ENCODE measurements around the gene KDM2A. TPM values are rescaled to one million over a fixed set of nuclear protein-coding genes. Genes with fewer than 3 reads are reported as not detected.
A peak's percentile ranks its signal among the peaks of the same experiment; 100 is the strongest.

Gene KDM2A
- total RNA-seq, 1 donor from 2014 or later = 70.4 TPM

- H3K9me3 Mint-ChIP-seq (ENCODE audit: unreplicated experiment) = no peaks in the 10 kb centered on the region
- Histone ChIP-seq H3K4me1 (ENCODE audit: insufficient read depth, low read length) (peaks cover 11% of the 10 kb centered on the region), H3K9ac (ENCODE audit: low read length) (no peak overlapping the region), H3K36me3 (ENCODE audit: insufficient read depth, low read length) (peaks cover 62% of the 10 kb centered on the region), H3K27ac (ENCODE audit: low read depth, low read length) (no peak overlapping the region), H3K79me2 (ENCODE audit: insufficient read depth, low read length) (peaks cover 85% of the 10 kb centered on the region), H4K20me1 (ENCODE audit: insufficient read depth, low read length) (peaks cover 92% of the 10 kb centered on the region), H3K27me3 (ENCODE audit: insufficient read depth, low read length) (no peaks in the 10 kb centered on the region), H3K4me3 (ENCODE audit: insufficient read depth, low read depth, low read length) (no peak overlapping the region), H3K4me2 (ENCODE audit: low read length) (no peak overlapping the region), H2AFZ (ENCODE audit: low read depth, low read length) (no peak overlapping the region), H3K9me3 (ENCODE audit: insufficient read depth, low read depth, low read length) (no peaks in the 10 kb centered on the region)
- TF ChIP-seq EZH2 (IDR thresholded peaks at IDR 0.05; ENCODE audit: insufficient read depth, low read length) = no peak
- TF ChIP-seq CTCF (IDR thresholded peaks at IDR 0.05; ENCODE audit: insufficient read depth, low read depth, low read length) = no peak
- no peak for FAIRE-seq
- no peak overlapping the region for H3K4me3 Mint-ChIP-seq (ENCODE audit: unreplicated experiment)
- no peak overlapping the region for H3K27ac Mint-ChIP-seq (ENCODE audit: unreplicated experiment)
- DNase-seq (ENCODE audit: low read depth) = no peak
- H3K27me3 Mint-ChIP-seq (ENCODE audit: low read depth, unreplicated experiment) = no peaks in the 10 kb centered on the region
- peaks cover 35% of the 10 kb centered on the region for H3K4me1 Mint-ChIP-seq (ENCODE audit: low read depth, unreplicated experiment)
- peaks cover 34% of the 10 kb centered on the region for H3K36me3 Mint-ChIP-seq (ENCODE audit: low read depth, unreplicated experiment)
These were observed 126.0 kb downstream of the KDM2A start for GRCh38 chr11:67245046-67245445.

GRCh38 chr11:67247946-67248550 is 129.0 kb downstream of the KDM2A start:
- no peaks in the 10 kb centered on the region for H3K27me3 Mint-ChIP-seq (ENCODE audit: low read depth, unreplicated experiment)
- H3K4me1 Mint-ChIP-seq (ENCODE audit: low read depth, unreplicated experiment) = peaks cover 25% of the 10 kb centered on the region
- peaks cover 93% of the 10 kb centered on the region for H4K20me1 ChIP-seq (ENCODE audit: insufficient read depth, low read length)
- no peaks in the 10 kb centered on the region for H3K9me3 ChIP-seq (ENCODE audit: insufficient read depth, low read depth, low read length)
- H3K27me3 ChIP-seq (ENCODE audit: insufficient read depth, low read length) = no peaks in the 10 kb centered on the region
- no peak for DNase-seq (ENCODE audit: low read depth)
- TF ChIP-seq CTCF (IDR thresholded peaks at IDR 0.05; ENCODE audit: insufficient read depth, low read depth, low read length) (no peak), EZH2 (IDR thresholded peaks at IDR 0.05; ENCODE audit: insufficient read depth, low read length) (no peak)
- no peak overlapping the region for H3K4me3 Mint-ChIP-seq (ENCODE audit: unreplicated experiment)
- no peak overlapping the region for H3K27ac Mint-ChIP-seq (ENCODE audit: unreplicated experiment)
- H3K4me3 ChIP-seq (ENCODE audit: insufficient read depth, low read depth, low read length) = no peak overlapping the region
- FAIRE-seq = no peak
- H3K79me2 ChIP-seq (ENCODE audit: insufficient read depth, low read length) = peaks cover 66% of the 10 kb centered on the region
- H2AFZ ChIP-seq (ENCODE audit: low read depth, low read length) = no peak overlapping the region
- no peaks in the 10 kb centered on the region for H3K4me1 ChIP-seq (ENCODE audit: insufficient read depth, low read length)
- H3K36me3 ChIP-seq (ENCODE audit: insufficient read depth, low read length) = peaks cover 89% of the 10 kb centered on the region
- H3K4me2 ChIP-seq (ENCODE audit: low read length) = no peak overlapping the region
- H3K9me3 Mint-ChIP-seq (ENCODE audit: unreplicated experiment) = no peaks in the 10 kb centered on the region
- H3K9ac ChIP-seq (ENCODE audit: low read length) = no peak overlapping the region
- peaks cover 38% of the 10 kb centered on the region for H3K36me3 Mint-ChIP-seq (ENCODE audit: low read depth, unreplicated experiment)
- H3K27ac ChIP-seq (ENCODE audit: low read depth, low read length) = no peak overlapping the region

- TF ChIP-seq EZH2 (IDR thresholded peaks at IDR 0.05; ENCODE audit: insufficient read depth, low read length) = no peak
- no peak for TF ChIP-seq CTCF (IDR thresholded peaks at IDR 0.05; ENCODE audit: insufficient read depth, low read depth, low read length)
- Histone ChIP-seq H3K27ac (ENCODE audit: low read depth, low read length) (no peak overlapping the region), H4K20me1 (ENCODE audit: insufficient read depth, low read length) (peaks cover 93% of the 10 kb centered on the region), H3K4me2 (ENCODE audit: low read length) (no peak overlapping the region), H3K4me3 (ENCODE audit: insufficient read depth, low read depth, low read length) (no peak overlapping the region), H3K4me1 (ENCODE audit: insufficient read depth, low read length) (no peaks in the 10 kb centered on the region), H3K27me3 (ENCODE audit: insufficient read depth, low read length) (no peaks in the 10 kb centered on the region), H3K36me3 (ENCODE audit: insufficient read depth, low read length) (peaks cover 92% of the 10 kb centered on the region), H3K9ac (ENCODE audit: low read length) (no peak overlapping the region), H3K79me2 (ENCODE audit: insufficient read depth, low read length) (peaks cover 60% of the 10 kb centered on the region), H3K9me3 (ENCODE audit: insufficient read depth, low read depth, low read length) (no peaks in the 10 kb centered on the region), H2AFZ (ENCODE audit: low read depth, low read length) (no peak overlapping the region)
- Mint-ChIP-seq H3K4me1 (ENCODE audit: low read depth, unreplicated experiment) (peaks cover 29% of the 10 kb centered on the region), H3K27ac (ENCODE audit: unreplicated experiment) (no peak overlapping the region), H3K36me3 (ENCODE audit: low read depth, unreplicated experiment) (peaks cover 37% of the 10 kb centered on the region), H3K4me3 (ENCODE audit: unreplicated experiment) (no peak overlapping the region), H3K27me3 (ENCODE audit: low read depth, unreplicated experiment) (no peaks in the 10 kb centered on the region), H3K9me3 (ENCODE audit: unreplicated experiment) (no peaks in the 10 kb centered on the region)
- peak; percentile 12 for DNase-seq (ENCODE audit: low read depth)
- FAIRE-seq = no peak
These were observed 129.6 kb downstream of the KDM2A start for GRCh38 chr11:67248653-67249052.

Measured in astrocyte (in vitro differentiated cells and primary cell).